ENCODE results near the gene KLHL3. TPM values are rescaled to one million over a fixed set of nuclear protein-coding genes. Genes with fewer than 3 reads are reported as not detected.
A peak's percentile ranks its signal among the peaks of the same experiment; 100 is the strongest.

The KLHL3 gene
- total and polyA plus RNA-seq, 9 of the 15 experiments (the other 6 are each of a cell fraction or from before 2014, with no cell fraction given), result under 0.01 to 1.5 (median 0.22) TPM

GRCh38 chr5:137751869-137752491, 16.1 kb upstream of the KLHL3 start:
- peak; percentile 86 for FAIRE-seq
- ChIA-PET POLR2A (interaction anchor here (0.7 to 2.1 kb wide), 4 partner anchors 10 to 516 kb away, joined by 3 to 18 read pairs (median 6); no protein-coding TSS in a partner anchor), CTCF (ENCODE audit: low intra/inter-chr PET ratio) (interaction anchor here (0.6 to 0.7 kb wide), 4 partner anchors 117 to 382 kb away, joined by 3 to 5 read pairs (median 4); no protein-coding TSS in a partner anchor)
- Histone ChIP-seq H3K27me3 (ENCODE audit: control insufficient read depth in 2 of 2, insufficient read depth in 2 of 2, low read length in 2 of 2) (no peaks in the 10 kb centered on the region; a peak in 1 of 5 replicates), H3K4me2 (ENCODE audit: insufficient read depth, low read length) (peak overlapping the region; percentile 93), H4K20me1 (replicated peaks; ENCODE audit: control insufficient read depth, insufficient read depth, low read length) (peaks cover 28% of the 10 kb centered on the region), H3K4me3 (peak overlapping the region; percentile 76), H3K9me1 (ENCODE audit: control insufficient read depth, insufficient read depth, low read length) (no peaks in the 10 kb centered on the region), H3K9ac (ENCODE audit: insufficient read depth in 1 of 2, low read depth in 2 of 2, low read length in 2 of 2) (peak overlapping the region; percentile 23 to 98; a peak in 3 of 4 replicates), H3K36me3 (ENCODE audit: control insufficient read depth, insufficient read depth, low read length) (peaks cover 21% of the 10 kb centered on the region; the same call in 2 of the 3 replicates), H3K27ac (ENCODE audit: extremely low read depth, low read depth, low read length) (peak overlapping the region; percentile 57; the same call in 2 of the 3 replicates), H2AFZ (ENCODE audit: low read depth, low read length) (no peak overlapping the region), H3K9me3 (replicated peaks; ENCODE audit: control insufficient read depth, insufficient read depth, low read depth, low read length) (no peaks in the 10 kb centered on the region), H3K79me2 (ENCODE audit: control insufficient read depth, insufficient read depth, low read length) (peaks cover 40% of the 10 kb centered on the region), H3K4me1 (replicated peaks in 1 of 2; ENCODE audit: control insufficient read depth in 2 of 2, insufficient read depth in 2 of 2, low read length in 2 of 2) (peaks cover 0 to 16% of the 10 kb centered on the region in 2 experiments; a peak in 3 of 5 replicates)
- in situ Hi-C loops (cut with MboI) (no loop called here), intact Hi-C loops (cut with micrococcal nuclease) (loop anchor here (5.0 kb wide), 2 partner anchors 245 to 280 kb away; partner anchors contain the start of gene FAM13B)
- peak; percentile 21 to 66 (median 24) for DNase-seq (ENCODE audit: extremely low read depth in 1 of 4, low spot score in 3 of 4)
- ATAC-seq, result no peak
- no TSS peak for BruUV-seq (replicated peaks)
- under 1% methylated on average over 7 of the region's 7 CpGs for WGBS (ENCODE audit: insufficient coverage, low coverage, missing lambda C conversion rate)
- TF ChIP-seq MAZ (CRISPR knock-in tag; conservative IDR thresholded peaks at IDR 0.05 in 1 of 2, IDR thresholded peaks at IDR 0.05 in 1 of 2), result 0 out of 4 replicates have a peak, but pooled peaks of 1 of the 2 experiments have one; percentile 35
- TF ChIP-seq TEAD4 (IDR thresholded peaks at IDR 0.05; ENCODE audit: low read length), result peak; percentile 20; the same call in 1 of the 2 replicates
- no peak for TF ChIP-seq TEAD4 (CRISPR knock-in tag; IDR thresholded peaks at IDR 0.05; ENCODE audit: borderline replicate concordance)
- no peak for TF ChIP-seq ZBTB2 (IDR thresholded peaks at IDR 0.05)
- TF ChIP-seq ZNF655 (CRISPR knock-in tag; IDR thresholded peaks at IDR 0.05), result no peak
- no peak for TF ChIP-seq RCOR1 (IDR thresholded peaks at IDR 0.05; ENCODE audit: borderline replicate concordance in 1 of 2, low read depth in 2 of 2, low read length in 2 of 2)
- TF ChIP-seq AFF1 (IDR thresholded peaks at IDR 0.05; ENCODE audit: low read depth in 1 of 2, partially characterized antibody in 2 of 2), result peak in 1 of 2 experiments; percentile 56
- TF ChIP-seq IFI16 (CRISPR knock-in tag; IDR thresholded peaks at IDR 0.05), result no peak
- TF ChIP-seq, protein P1, sequence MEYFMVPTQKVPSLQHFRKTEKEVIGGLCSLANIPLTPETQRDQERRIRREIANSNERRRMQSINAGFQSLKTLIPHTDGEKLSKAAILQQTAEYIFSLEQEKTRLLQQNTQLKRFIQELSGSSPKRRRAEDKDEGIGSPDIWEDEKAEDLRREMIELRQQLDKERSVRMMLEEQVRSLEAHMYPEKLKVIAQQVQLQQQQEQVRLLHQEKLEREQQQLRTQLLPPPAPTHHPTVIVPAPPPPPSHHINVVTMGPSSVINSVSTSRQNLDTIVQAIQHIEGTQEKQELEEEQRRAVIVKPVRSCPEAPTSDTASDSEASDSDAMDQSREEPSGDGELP (CRISPR knock-in tag; IDR thresholded peaks at IDR 0.05; ENCODE audit: borderline replicate concordance), result no peak
- no peak for TF ChIP-seq BACH1 (tag; IDR thresholded peaks at IDR 0.05)
- 0 out of 4 replicates have a peak, but pooled peaks of 1 of the 2 experiments have one; percentile 3 for TF ChIP-seq SIN3A (IDR thresholded peaks at IDR 0.05; ENCODE audit: borderline replicate concordance in 2 of 2, control insufficient read depth in 1 of 2, low read depth in 2 of 2, low read length in 2 of 2)
- no peak for TF ChIP-seq IRF2 (CRISPR knock-in tag; IDR thresholded peaks at IDR 0.05)
